ENCODE data around the gene DST.
A peak's percentile ranks its signal among the peaks of the same experiment; 100 is the strongest.

Gene DST

DNA sequence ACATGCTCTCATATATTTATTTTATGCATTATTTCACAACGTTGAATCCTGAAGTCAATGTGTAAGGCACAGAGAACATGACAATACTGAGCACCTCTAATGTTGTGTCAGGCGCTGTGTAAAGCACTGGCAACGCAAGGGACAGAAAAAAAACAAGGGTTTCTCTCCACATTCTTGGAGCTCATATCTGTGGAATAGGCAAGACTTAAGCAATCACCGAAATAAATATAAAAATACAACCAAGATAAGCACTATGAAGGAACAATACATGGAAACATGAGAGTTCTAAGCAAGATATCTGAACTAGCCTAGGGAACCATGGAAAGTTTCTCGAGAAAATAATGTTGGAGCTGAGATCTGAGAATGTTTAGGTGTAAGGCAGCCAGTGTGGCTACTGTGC is 1.7 kb upstream of the DST start:
- TF ChIP-seq SUZ12 (IDR thresholded peaks at IDR 0.05; ENCODE audit: extremely low read depth, insufficient read depth, insufficient read length) (no peak), ZNF274 (IDR thresholded peaks at IDR 0.05; ENCODE audit: low read depth, low read length) (no peak), YY1 (IDR thresholded peaks at IDR 0.05; ENCODE audit: insufficient read depth, insufficient read length) (no peak)
- Histone ChIP-seq H3K9me3 (ENCODE audit: insufficient read depth, low read length) (no peaks in the 10 kb centered on the region), H3K36me3 (ENCODE audit: insufficient read depth, insufficient read length, low read length) (peaks cover 41% of the 10 kb centered on the region), H3K27me3 (ENCODE audit: insufficient read depth, insufficient read length) (no peaks in the 10 kb centered on the region), H3K4me1 (ENCODE audit: insufficient read depth, insufficient read length) (no peaks in the 10 kb centered on the region), H3K4me3 (ENCODE audit: insufficient read length, low read depth) (no peak overlapping the region), H3K9ac (ENCODE audit: insufficient read length, low read depth) (no peak overlapping the region)
- no peak for DNase-seq (ENCODE audit: low read depth, low spot score)

- H3K4me3 ChIP-seq (ENCODE audit: insufficient read length, low read depth): no peak overlapping the region
- no peak overlapping the region for H3K9ac ChIP-seq (ENCODE audit: insufficient read length, low read depth)
- no peaks in the 10 kb centered on the region for H3K4me1 ChIP-seq (ENCODE audit: insufficient read depth, insufficient read length)
- no peak for TF ChIP-seq ZNF274 (IDR thresholded peaks at IDR 0.05; ENCODE audit: low read depth, low read length)
- no peak for TF ChIP-seq SUZ12 (IDR thresholded peaks at IDR 0.05; ENCODE audit: extremely low read depth, insufficient read depth, insufficient read length)
- no peak for TF ChIP-seq YY1 (IDR thresholded peaks at IDR 0.05; ENCODE audit: insufficient read depth, insufficient read length)
- H3K36me3 ChIP-seq (ENCODE audit: insufficient read depth, insufficient read length, low read length): peaks cover 42% of the 10 kb centered on the region
- H3K9me3 ChIP-seq (ENCODE audit: insufficient read depth, low read length): no peaks in the 10 kb centered on the region
- H3K27me3 ChIP-seq (ENCODE audit: insufficient read depth, insufficient read length): no peaks in the 10 kb centered on the region
- no peak for DNase-seq (ENCODE audit: low read depth, low spot score)
These were observed 845 bp upstream of the DST start for GRCh38 chr6:56643379-56644089.

DNA sequence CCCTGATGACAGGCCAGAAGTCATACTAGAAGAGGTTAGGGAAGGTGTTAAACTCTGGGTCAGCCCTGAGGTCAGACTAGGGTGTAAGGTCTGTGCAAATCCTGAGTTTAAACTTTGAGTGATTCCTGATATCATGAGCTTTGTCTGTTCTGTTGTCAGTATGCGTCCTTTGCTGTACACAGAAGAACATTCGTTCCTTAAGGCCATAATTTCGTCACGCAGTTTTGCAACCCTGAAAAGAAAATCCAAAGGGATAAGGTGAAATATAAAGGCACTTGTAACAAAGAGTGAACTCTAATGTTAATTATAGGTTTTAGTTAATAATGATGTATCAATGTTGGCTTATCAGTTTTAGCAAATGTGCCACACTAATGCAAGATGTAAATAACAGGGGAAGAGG is 2.3 kb downstream of the DST start:
- Histone ChIP-seq H3K27me3 (ENCODE audit: insufficient read depth, insufficient read length) (no peaks in the 10 kb centered on the region), H3K9ac (ENCODE audit: insufficient read length, low read depth) (no peak overlapping the region), H3K4me3 (ENCODE audit: insufficient read length, low read depth) (no peak overlapping the region), H3K36me3 (ENCODE audit: insufficient read depth, insufficient read length, low read length) (peaks cover 31% of the 10 kb centered on the region), H3K4me1 (ENCODE audit: insufficient read depth, insufficient read length) (no peaks in the 10 kb centered on the region), H3K9me3 (ENCODE audit: insufficient read depth, low read length) (no peaks in the 10 kb centered on the region)
- TF ChIP-seq ZNF274 (IDR thresholded peaks at IDR 0.05; ENCODE audit: low read depth, low read length): no peak
- TF ChIP-seq YY1 (IDR thresholded peaks at IDR 0.05; ENCODE audit: insufficient read depth, insufficient read length): no peak
- TF ChIP-seq SUZ12 (IDR thresholded peaks at IDR 0.05; ENCODE audit: extremely low read depth, insufficient read depth, insufficient read length): no peak
- DNase-seq (ENCODE audit: low read depth, low spot score): no peak

DNA sequence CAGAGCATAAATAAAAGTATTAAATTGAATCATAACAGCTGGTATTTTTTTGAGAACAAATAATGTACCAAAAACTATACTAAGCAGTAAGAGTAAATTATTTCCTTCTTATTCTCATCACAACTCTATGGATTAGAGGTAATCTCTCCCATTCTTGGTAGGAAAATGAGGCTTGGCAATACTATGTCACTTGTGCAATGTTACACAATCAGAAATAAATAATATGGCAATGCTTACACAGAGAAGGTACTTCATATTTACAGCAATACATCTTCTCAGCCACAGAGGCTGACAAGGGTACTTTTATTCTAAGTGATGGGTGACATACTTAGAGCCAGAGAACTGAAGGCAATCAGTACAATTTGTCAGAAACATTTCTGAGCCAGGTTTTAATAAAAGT is 3.9 kb downstream of the DST start:
- Histone ChIP-seq H3K4me1 (ENCODE audit: insufficient read depth, insufficient read length) (no peaks in the 10 kb centered on the region), H3K9ac (ENCODE audit: insufficient read length, low read depth) (no peak overlapping the region), H3K36me3 (ENCODE audit: insufficient read depth, insufficient read length, low read length) (peaks cover 34% of the 10 kb centered on the region), H3K9me3 (ENCODE audit: insufficient read depth, low read length) (no peaks in the 10 kb centered on the region), H3K4me3 (ENCODE audit: insufficient read length, low read depth) (no peak overlapping the region), H3K27me3 (ENCODE audit: insufficient read depth, insufficient read length) (no peaks in the 10 kb centered on the region)
- no peak for DNase-seq (ENCODE audit: low read depth, low spot score)
- TF ChIP-seq YY1 (IDR thresholded peaks at IDR 0.05; ENCODE audit: insufficient read depth, insufficient read length): no peak
- no peak for TF ChIP-seq SUZ12 (IDR thresholded peaks at IDR 0.05; ENCODE audit: extremely low read depth, insufficient read depth, insufficient read length)
- TF ChIP-seq ZNF274 (IDR thresholded peaks at IDR 0.05; ENCODE audit: low read depth, low read length): no peak

GRCh38 chr6:56637640-56638039 is 5.0 kb downstream of the DST start:
- no peak overlapping the region for H3K4me3 ChIP-seq (ENCODE audit: insufficient read length, low read depth)
- no peak for TF ChIP-seq ZNF274 (IDR thresholded peaks at IDR 0.05; ENCODE audit: low read depth, low read length)
- no peak for TF ChIP-seq YY1 (IDR thresholded peaks at IDR 0.05; ENCODE audit: insufficient read depth, insufficient read length)
- no peak for TF ChIP-seq SUZ12 (IDR thresholded peaks at IDR 0.05; ENCODE audit: extremely low read depth, insufficient read depth, insufficient read length)
- H3K9ac ChIP-seq (ENCODE audit: insufficient read length, low read depth): no peak overlapping the region
- peaks cover 40% of the 10 kb centered on the region for H3K36me3 ChIP-seq (ENCODE audit: insufficient read depth, insufficient read length, low read length)
- H3K4me1 ChIP-seq (ENCODE audit: insufficient read depth, insufficient read length): no peaks in the 10 kb centered on the region
- H3K9me3 ChIP-seq (ENCODE audit: insufficient read depth, low read length): no peaks in the 10 kb centered on the region
- H3K27me3 ChIP-seq (ENCODE audit: insufficient read depth, insufficient read length): no peaks in the 10 kb centered on the region
- peak; percentile 28 for DNase-seq (ENCODE audit: low read depth, low spot score)

GRCh38 chr6:56628105-56628504 is 14.6 kb downstream of the DST start:
- no peaks in the 10 kb centered on the region for H3K4me1 ChIP-seq (ENCODE audit: insufficient read depth, insufficient read length)
- no peak overlapping the region for H3K4me3 ChIP-seq (ENCODE audit: insufficient read length, low read depth)
- H3K9ac ChIP-seq (ENCODE audit: insufficient read length, low read depth): no peak overlapping the region
- H3K9me3 ChIP-seq (ENCODE audit: insufficient read depth, low read length): no peaks in the 10 kb centered on the region
- DNase-seq (ENCODE audit: low read depth, low spot score): no peak
- peaks cover 64% of the 10 kb centered on the region for H3K36me3 ChIP-seq (ENCODE audit: insufficient read depth, insufficient read length, low read length)
- H3K27me3 ChIP-seq (ENCODE audit: insufficient read depth, insufficient read length): no peaks in the 10 kb centered on the region
- TF ChIP-seq YY1 (IDR thresholded peaks at IDR 0.05; ENCODE audit: insufficient read depth, insufficient read length) (no peak), SUZ12 (IDR thresholded peaks at IDR 0.05; ENCODE audit: extremely low read depth, insufficient read depth, insufficient read length) (no peak), ZNF274 (IDR thresholded peaks at IDR 0.05; ENCODE audit: low read depth, low read length) (no peak)

DNA sequence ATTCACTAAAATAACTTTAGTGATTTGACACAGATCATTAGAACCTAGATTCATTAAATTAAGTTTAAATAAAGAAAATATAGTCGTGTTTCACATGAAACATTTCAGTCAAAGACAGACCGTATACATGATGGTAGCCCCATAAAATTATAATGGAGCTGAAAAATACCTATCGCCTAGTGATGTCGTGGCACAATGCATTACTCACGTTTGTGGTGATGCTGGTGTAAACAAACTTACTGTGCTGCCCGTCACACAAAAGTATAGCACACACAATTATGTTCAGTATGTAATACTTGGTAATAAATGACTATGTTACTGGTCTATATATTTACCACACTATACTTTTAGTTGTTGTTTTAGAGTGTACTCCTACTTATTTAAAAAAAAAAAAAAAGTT is 17.3 kb downstream of the DST start:
- no peak overlapping the region for H3K9ac ChIP-seq (ENCODE audit: insufficient read length, low read depth)
- no peak overlapping the region for H3K4me3 ChIP-seq (ENCODE audit: insufficient read length, low read depth)
- TF ChIP-seq SUZ12 (IDR thresholded peaks at IDR 0.05; ENCODE audit: extremely low read depth, insufficient read depth, insufficient read length) (no peak), ZNF274 (IDR thresholded peaks at IDR 0.05; ENCODE audit: low read depth, low read length) (no peak), YY1 (IDR thresholded peaks at IDR 0.05; ENCODE audit: insufficient read depth, insufficient read length) (no peak)
- H3K4me1 ChIP-seq (ENCODE audit: insufficient read depth, insufficient read length): no peaks in the 10 kb centered on the region
- H3K9me3 ChIP-seq (ENCODE audit: insufficient read depth, low read length): no peaks in the 10 kb centered on the region
- no peak for DNase-seq (ENCODE audit: low read depth, low spot score)
- H3K36me3 ChIP-seq (ENCODE audit: insufficient read depth, insufficient read length, low read length): peaks cover 47% of the 10 kb centered on the region
- no peaks in the 10 kb centered on the region for H3K27me3 ChIP-seq (ENCODE audit: insufficient read depth, insufficient read length)

Data from NT2/D1 (cell line).